22Rv1 (cell line): ENCODE data around the gene CEACAM16.

Experiments used
- CTCF ChIP-seq: fragments of 450-650 bp; IDR thresholded peaks from 2 replicates; pipeline ENCODE4 v1.5.1; 2017; ENCODE audit warnings: mild to moderate bottlenecking
- ZFX ChIP-seq: fragments of 450-650 bp; IDR thresholded peaks from 2 replicates; pipeline ENCODE4 v1.6.1; 2017; ENCODE audit warnings: antibody characterized with exemption, borderline replicate concordance

- TF ChIP-seq CTCF (no peak), ZFX (no peak)
These were observed 26.7 kb downstream of the CEACAM16 start for GRCh38 chr19:44725684-44726083.
